CD4-positive, alpha-beta memory T cell (primary cell): ENCODE data around the gene TOR1B. TPM values are rescaled to one million over a fixed set of nuclear protein-coding genes. Genes with fewer than 3 reads are reported as not detected.

Experiments
- CTCF ChIA-PET: fragments of 350-600 bp; sonication (Branson Sonifier 250); formaldehyde crosslinking; loops from one replicate; lab custom pipeline; 2021; ENCODE audit warnings: inconsistent platforms; ENCODE audit not compliant: partially characterized antibody; lab: Charles Lee
- POLR2A ChIA-PET: fragments of 350-600 bp; sonication (Branson Sonifier 250); formaldehyde crosslinking; loops from one replicate; lab custom pipeline; 2021; ENCODE audit not compliant: partially characterized antibody; lab: Charles Lee
- DNase-seq, 5 donors: peaks; one replicate each; pipeline versions ENCODE4 v3.0.0 to v3.0.0-alpha.2; 2020 to 2022; ENCODE audit warnings: mixed read lengths in 1 of 5
- H3K27ac ChIP-seq: one replicate; pipeline ENCODE4 v1.7.0; 2013; ENCODE audit warnings: low read depth, low read length
- H3K27me3 ChIP-seq: 2 replicates; pipeline ENCODE4 v1.7.0; 2013; ENCODE audit warnings: mild to moderate bottlenecking, low read length, moderate library complexity; ENCODE audit not compliant: insufficient read depth
- H3K36me3 ChIP-seq: 2 replicates; pipeline ENCODE4 v1.7.0; 2013; ENCODE audit warnings: mild to moderate bottlenecking, low read length, moderate library complexity; ENCODE audit not compliant: insufficient read depth
- H3K4me1 ChIP-seq: 2 replicates; pipeline ENCODE4 v1.7.0; 2013; ENCODE audit warnings: mild to moderate bottlenecking, low read length, moderate library complexity; ENCODE audit not compliant: insufficient read depth
- H3K4me3 ChIP-seq, 2 donors: one replicate each; pipeline ENCODE4 v1.7.0; 2013; ENCODE audit warnings: low read length in 2 of 2, mild to moderate bottlenecking in 1 of 2
- H3K9me3 ChIP-seq, 2 donors: one replicate each; pipeline ENCODE4 v1.7.0; 2013; ENCODE audit warnings: low read length in 2 of 2, control low read depth in 1 of 2; ENCODE audit not compliant: control insufficient read depth in 1 of 2
- H3K27ac Mint-ChIP-seq, 7 donors: one replicate each; pipeline ENCODE4 v1.8.0; 2020 to 2021; ENCODE audit warnings: mixed read lengths in 7 of 7, mild to moderate bottlenecking in 6 of 7, inconsistent platforms in 3 of 7, moderate library complexity in 3 of 7
- H3K27me3 Mint-ChIP-seq, 2 donors: one replicate each; pipeline ENCODE4 v1.8.0; 2020 to 2021; ENCODE audit warnings: mixed read lengths in 2 of 2
- H3K36me3 Mint-ChIP-seq, 2 donors: one replicate each; pipeline ENCODE4 v1.8.0; 2020 to 2021; ENCODE audit warnings: mixed read lengths in 2 of 2, inconsistent platforms in 1 of 2, mild to moderate bottlenecking in 1 of 2
- H3K4me1 Mint-ChIP-seq, 4 donors: one replicate each; pipeline ENCODE4 v1.8.0; 2020 to 2021; ENCODE audit warnings: mixed read lengths in 4 of 4, mild to moderate bottlenecking in 1 of 4
- H3K4me3 Mint-ChIP-seq, 8 donors: one replicate each; pipeline ENCODE4 v1.8.0; 2020 to 2021; ENCODE audit warnings: mixed read lengths in 8 of 8, mild to moderate bottlenecking in 7 of 8, moderate library complexity in 6 of 8, inconsistent platforms in 3 of 8
- H3K9me3 Mint-ChIP-seq, 8 donors: one replicate each; pipeline ENCODE4 v1.8.0; 2020 to 2021; ENCODE audit warnings: mixed read lengths in 8 of 8, mild to moderate bottlenecking in 5 of 8, inconsistent platforms in 3 of 8, moderate library complexity in 1 of 8
- intact Hi-C: fragments of 100-400 bp; cut with micrococcal nuclease; formaldehyde crosslinking; loops from one replicate; pipeline ENCODE4 v1.15.1; 2023
- polyA plus RNA-seq, 2 donors: library from polyadenylated mRNA; unstranded; fragments of 300-500 nt; fragmentation: Illumina TruSeq; gene quantifications; one replicate each; pipeline ENCODE4 v1.2.3, GENCODE V29; 2021
- total RNA-seq, 2 experiments: library from RNA; stranded (reverse); gene quantifications; one replicate each; pipeline ENCODE4 v1.2.3, GENCODE V29; 2021

TOR1B gene
- total and polyA plus RNA-seq, 4 experiments from 2014 or later = 17.5 to 33.0 (median 27.0) TPM

GRCh38 chr9:129858167-129858962, 55.4 kb downstream of the TOR1B start:
- Histone ChIP-seq H3K4me3 (no peak overlapping the region), H3K9me3 (no peaks in the 10 kb centered on the region), H3K27me3 (no peaks in the 10 kb centered on the region), H3K27ac (no peak overlapping the region), H3K4me1 (peaks cover 45% of the 10 kb centered on the region), H3K36me3 (peaks cover 59% of the 10 kb centered on the region)
- Mint-ChIP-seq H3K4me3 (no peak overlapping the region), H3K9me3 (no peaks in the 10 kb centered on the region), H3K27ac (peak overlapping the region; percentile 48 to 93 (median 70)), H3K27me3 (no peaks in the 10 kb centered on the region), H3K36me3 (peaks cover 51 to 67% of the 10 kb centered on the region in 2 donors), H3K4me1 (peaks cover 32 to 56% (median 44%) of the 10 kb centered on the region in 4 donors)
- POLR2A ChIA-PET = interaction anchor here (0.6 to 16.5 kb wide), 3 partner anchors 12 to 28 kb away, joined by 4 to 423 read pairs (median 4); no protein-coding TSS in a partner anchor
- CTCF ChIA-PET = interaction anchor here (1.0 kb wide), 1 partner anchor 13 kb away, joined by 3 read pairs; no protein-coding TSS in a partner anchor
- DNase-seq = no peak
- intact Hi-C loops = no loop called here

Other genes with a start within 250 kb of the TOR1B start
- gene C9orf50, start 182.1 kb upstream of the TOR1B start, total RNA-seq = not detected
- not detected for gene C9orf50, start 182.1 kb upstream of the TOR1B start, polyA plus RNA-seq
- gene NTMT1, start 177.0 kb upstream of the TOR1B start, total RNA-seq = 10 to 100 TPM; 45.0 to 45.3 TPM
- 10 to 100 TPM; 48.4 to 55.1 TPM for gene NTMT1, start 177.0 kb upstream of the TOR1B start, polyA plus RNA-seq
- gene ASB6, start 161.0 kb upstream of the TOR1B start, total RNA-seq = 10 to 100 TPM; 33.0 to 33.1 TPM
- gene ASB6, start 161.0 kb upstream of the TOR1B start, polyA plus RNA-seq = 10 to 100 TPM; 17.3 to 29.7 TPM
- not detected for gene PRRX2, start 137.5 kb upstream of the TOR1B start, total RNA-seq
- gene PRRX2, start 137.5 kb upstream of the TOR1B start, polyA plus RNA-seq = not detected
- gene PTGES, start 50.1 kb upstream of the TOR1B start, total RNA-seq = not detected
- gene PTGES, start 50.1 kb upstream of the TOR1B start, polyA plus RNA-seq = not detected
- gene TOR1A, start 21.0 kb downstream of the TOR1B start, total RNA-seq = 10 to 100 TPM; 39.8 to 41.9 TPM
- 10 to 100 TPM; 66.3 to 82.5 TPM for gene TOR1A, start 21.0 kb downstream of the TOR1B start, polyA plus RNA-seq
- 10 to 100 TPM; 95.5 to 96.9 TPM for gene C9orf78, start 32.1 kb downstream of the TOR1B start, total RNA-seq
- 100 to 1,000 TPM; 204 to 206 TPM for gene C9orf78, start 32.1 kb downstream of the TOR1B start, polyA plus RNA-seq
- gene USP20, start 32.3 kb downstream of the TOR1B start, total RNA-seq = 100 to 1,000 TPM; 123 to 132 TPM
- gene USP20, start 32.3 kb downstream of the TOR1B start, polyA plus RNA-seq = 10 to 100 TPM; 36.5 to 55.9 TPM
- 100 to 1,000 TPM; 197 to 202 TPM for gene FNBP1, start 240.0 kb downstream of the TOR1B start, total RNA-seq
- 100 to 1,000 TPM; 143 to 165 TPM for gene FNBP1, start 240.0 kb downstream of the TOR1B start, polyA plus RNA-seq